Measurements from ENCODE around the gene SPATA6L.
"Not testable (repeated sequence)": the region's sequence is repeated elsewhere in the genome, so short reads cannot be mapped to it uniquely, and the experiment has no call there.

Gene SPATA6L

GRCh38 chr9:4638968-4639367, 27.3 kb downstream of the SPATA6L start:
- DNase-seq (ENCODE audit: low read depth): no peak

GRCh38 chr9:4630836-4631235, 35.4 kb downstream of the SPATA6L start:
- no peak for DNase-seq (ENCODE audit: low read depth)

GRCh38 chr9:4622016-4622415, 44.3 kb downstream of the SPATA6L start:
- DNase-seq (ENCODE audit: low read depth): no peak

- DNase-seq (ENCODE audit: low read depth): no peak
Observed at GRCh38 chr9:4620881-4621555, 45.3 kb downstream of the SPATA6L start.

- no peak for DNase-seq (ENCODE audit: low read depth)
Observed at GRCh38 chr9:4620057-4620765, 46.1 kb downstream of the SPATA6L start.

GRCh38 chr9:4618700-4619099, 47.6 kb downstream of the SPATA6L start:
- no peak for DNase-seq (ENCODE audit: low read depth)

GRCh38 chr9:4617752-4618151, 48.5 kb downstream of the SPATA6L start:
- DNase-seq (ENCODE audit: low read depth): no peak

- no peak for DNase-seq (ENCODE audit: low read depth)
Observed at GRCh38 chr9:4615778-4616177, 50.5 kb downstream of the SPATA6L start.

- DNase-seq (ENCODE audit: low read depth): peak; percentile 5
Observed at GRCh38 chr9:4615251-4615650, 51.0 kb downstream of the SPATA6L start.

- no peak for DNase-seq (ENCODE audit: low read depth)
Observed at GRCh38 chr9:4614627-4615026, 51.7 kb downstream of the SPATA6L start.

- not testable (repeated sequence) for DNase-seq (ENCODE audit: low read depth)
Observed at GRCh38 chr9:4606033-4606432, 60.2 kb downstream of the SPATA6L start.

- peak; percentile 23 for DNase-seq (ENCODE audit: low read depth)
Observed at GRCh38 chr9:4604678-4605095, 61.6 kb downstream of the SPATA6L start.

- DNase-seq (ENCODE audit: low read depth): no peak
Observed at GRCh38 chr9:4603830-4604229, 62.5 kb downstream of the SPATA6L start.

GRCh38 chr9:4600368-4600767, 65.9 kb downstream of the SPATA6L start:
- DNase-seq (ENCODE audit: low read depth): no peak

- DNase-seq (ENCODE audit: low read depth): no peak
Observed at GRCh38 chr9:4596165-4596922, 69.9 kb downstream of the SPATA6L start.

- DNase-seq (ENCODE audit: low read depth): no peak
Observed at GRCh38 chr9:4594994-4595393, 71.3 kb downstream of the SPATA6L start.

GRCh38 chr9:4594545-4594944, 71.7 kb downstream of the SPATA6L start:
- DNase-seq (ENCODE audit: low read depth): no peak

- DNase-seq (ENCODE audit: low read depth): no peak
Observed at GRCh38 chr9:4592886-4593285, 73.4 kb downstream of the SPATA6L start.

GRCh38 chr9:4592295-4592694, 74.0 kb downstream of the SPATA6L start:
- DNase-seq (ENCODE audit: low read depth): no peak

- no peak for DNase-seq (ENCODE audit: low read depth)
Observed at GRCh38 chr9:4591123-4591500, 75.2 kb downstream of the SPATA6L start.

GRCh38 chr9:4590430-4591122, 75.7 kb downstream of the SPATA6L start:
- DNase-seq (ENCODE audit: low read depth): no peak

- no peak for DNase-seq (ENCODE audit: low read depth)
Observed at GRCh38 chr9:4588721-4589120, 77.6 kb downstream of the SPATA6L start.

All from fibroblast of the conjunctiva (primary cell).